Fibroblast of villous mesenchyme (primary cell): ENCODE measurements around the gene FMNL1. TPM values are rescaled to one million over a fixed set of nuclear protein-coding genes. Genes with fewer than 3 reads are reported as not detected.
"Not testable (repeated sequence)": the region's sequence is repeated elsewhere in the genome, so short reads cannot be mapped to it uniquely, and the experiment has no call there.

ENCODE experiments used
- DNase-seq: peaks from one replicate; pipeline ENCODE4 v3.0.0-alpha.2; 2010; ENCODE audit warnings: low read depth
- H3K4me3 ChIP-seq: 2 replicates; pipeline ENCODE4 v1.5.1; 2011; ENCODE audit warnings: low read depth, mild to moderate bottlenecking, low read length
- total RNA-seq: library from RNA; depleted of rRNA; stranded (reverse); fragments of >200 nt; gene quantifications from 2 replicates; pipeline ENCODE4 v1.2.3, GENCODE V29; 2012
- TF ChIP-seq, protein P1 (sequence below): IDR thresholded peaks from 2 replicates; pipeline ENCODE4 v1.5.1; 2012; ENCODE audit warnings: low read depth, mild to moderate bottlenecking, low read length; ENCODE audit not compliant: insufficient read depth

Gene FMNL1
- total RNA-seq, 1 donor = 5.2 TPM

- H3K4me3 ChIP-seq = peak overlapping the region; percentile 70
- TF ChIP-seq, protein P1, sequence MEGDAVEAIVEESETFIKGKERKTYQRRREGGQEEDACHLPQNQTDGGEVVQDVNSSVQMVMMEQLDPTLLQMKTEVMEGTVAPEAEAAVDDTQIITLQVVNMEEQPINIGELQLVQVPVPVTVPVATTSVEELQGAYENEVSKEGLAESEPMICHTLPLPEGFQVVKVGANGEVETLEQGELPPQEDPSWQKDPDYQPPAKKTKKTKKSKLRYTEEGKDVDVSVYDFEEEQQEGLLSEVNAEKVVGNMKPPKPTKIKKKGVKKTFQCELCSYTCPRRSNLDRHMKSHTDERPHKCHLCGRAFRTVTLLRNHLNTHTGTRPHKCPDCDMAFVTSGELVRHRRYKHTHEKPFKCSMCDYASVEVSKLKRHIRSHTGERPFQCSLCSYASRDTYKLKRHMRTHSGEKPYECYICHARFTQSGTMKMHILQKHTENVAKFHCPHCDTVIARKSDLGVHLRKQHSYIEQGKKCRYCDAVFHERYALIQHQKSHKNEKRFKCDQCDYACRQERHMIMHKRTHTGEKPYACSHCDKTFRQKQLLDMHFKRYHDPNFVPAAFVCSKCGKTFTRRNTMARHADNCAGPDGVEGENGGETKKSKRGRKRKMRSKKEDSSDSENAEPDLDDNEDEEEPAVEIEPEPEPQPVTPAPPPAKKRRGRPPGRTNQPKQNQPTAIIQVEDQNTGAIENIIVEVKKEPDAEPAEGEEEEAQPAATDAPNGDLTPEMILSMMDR = no peak
- no peak for DNase-seq
Observed at GRCh38 chr17:45248132-45248957, 26.7 kb downstream of the FMNL1 start.

DNA sequence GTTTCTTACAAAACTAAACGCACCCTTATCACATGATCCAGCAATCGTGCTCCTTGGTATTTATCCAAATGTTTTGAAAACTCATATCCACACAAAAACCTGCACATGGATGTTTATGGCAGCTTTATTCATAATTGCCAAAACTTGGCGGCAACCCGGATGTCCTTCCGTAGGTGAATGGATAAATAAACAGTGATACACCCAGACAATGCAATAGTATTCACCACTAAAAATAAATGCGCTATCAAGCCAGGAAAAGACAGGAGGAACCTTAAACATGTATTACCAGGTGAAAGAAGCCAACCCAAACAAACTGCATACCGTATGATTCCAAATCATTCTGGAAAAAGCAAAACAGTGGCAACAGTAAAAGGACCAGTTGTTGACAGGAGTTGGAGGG lies 30.2 kb downstream of the FMNL1 start:
- H3K4me3 ChIP-seq = no peak overlapping the region
- TF ChIP-seq, protein P1 = no peak
- no peak for DNase-seq

GRCh38 chr17:45253237-45253636 lies 31.6 kb downstream of the FMNL1 start:
- DNase-seq, H3K4me3 ChIP-seq: not testable (repeated sequence)

DNA sequence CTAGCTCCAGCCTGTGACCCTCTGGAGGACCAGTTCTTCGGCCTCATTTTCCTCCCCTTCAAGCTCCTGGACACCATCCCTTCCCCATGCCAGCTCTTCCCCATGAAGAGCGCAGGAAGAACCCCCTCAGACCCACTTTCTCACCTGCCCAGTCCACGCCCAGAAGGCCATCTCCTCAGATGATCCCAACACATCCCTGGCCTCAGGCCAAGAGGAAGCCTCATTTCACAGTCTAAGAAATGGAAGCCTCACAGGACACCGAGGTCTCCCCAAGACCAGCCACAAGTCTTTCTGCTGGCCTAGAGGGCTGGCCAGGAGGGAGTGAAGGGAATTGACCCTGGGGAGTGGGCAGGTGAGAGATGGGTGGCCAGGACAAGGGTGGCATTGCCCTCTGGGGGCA lies 32.2 kb downstream of the FMNL1 start:
- DNase-seq = no peak
- no peak overlapping the region for H3K4me3 ChIP-seq
- TF ChIP-seq, protein P1 = no peak

- no peak overlapping the region for H3K4me3 ChIP-seq
- no peak for DNase-seq
Observed at GRCh38 chr17:45255358-45255757, 33.7 kb downstream of the FMNL1 start.

GRCh38 chr17:45256114-45256966 lies 34.7 kb downstream of the FMNL1 start:
- TF ChIP-seq, protein P1 = no peak
- H3K4me3 ChIP-seq = no peak overlapping the region
- no peak for DNase-seq

More at GRCh38 chr17:45255358-45255757, 33.7 kb downstream of the FMNL1 start:
- TF ChIP-seq, protein P1 = no peak

DNA sequence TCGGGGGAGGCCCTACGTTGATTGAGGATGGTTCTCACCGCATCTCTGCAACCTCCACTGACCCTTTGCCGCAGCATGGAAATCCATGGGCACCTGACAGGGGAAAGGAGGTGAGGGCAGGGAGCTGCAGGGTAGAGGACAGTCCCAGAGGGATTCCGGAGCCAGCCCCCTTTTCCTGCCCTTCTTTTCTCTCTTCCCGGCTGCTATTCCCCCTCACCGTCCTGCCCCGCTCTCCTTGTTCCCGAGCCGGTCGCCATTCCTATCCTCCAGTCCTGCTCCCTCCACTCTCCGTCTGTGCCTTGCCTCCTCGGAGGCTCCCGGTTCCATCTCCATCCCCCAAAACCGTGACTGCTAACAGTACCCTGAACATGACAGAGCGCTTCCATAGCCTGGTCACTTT lies 35.4 kb downstream of the FMNL1 start:
- DNase-seq = no peak
- TF ChIP-seq, protein P1 = no peak
- no peak overlapping the region for H3K4me3 ChIP-seq
